ENCODE measurements around the gene CNTNAP2.

The CNTNAP2 gene

GRCh38 chr7:146116521-146117222, at the start of gene CNTNAP2:
CNTNAP2 (plus strand) TSS chr7:146116801; CDS start chr7:146116877, 76 bp downstream.
- DNase-seq (ENCODE audit: low spot score) = no peak
- H3K27ac Mint-ChIP-seq = no peak within 1 kb of the TSS

GRCh38 chr7:146067880-146068279, 48.7 kb upstream of the CNTNAP2 start:
- no peaks in the 10 kb centered on the region for H3K27me3 Mint-ChIP-seq (ENCODE audit: low read depth)
- H3K9me3 Mint-ChIP-seq = no peaks in the 10 kb centered on the region
- no peak overlapping the region for H3K4me3 Mint-ChIP-seq
- H3K36me3 Mint-ChIP-seq (ENCODE audit: low read depth) = no peaks in the 10 kb centered on the region
- no peak overlapping the region for H3K27ac Mint-ChIP-seq
- DNase-seq (ENCODE audit: low spot score) = no peak
- no peaks in the 10 kb centered on the region for H3K4me1 Mint-ChIP-seq (ENCODE audit: low read depth)

More at GRCh38 chr7:146116521-146117222, at the start of gene CNTNAP2:
- no peaks in the 10 kb centered on the region for H3K9me3 Mint-ChIP-seq
- H3K4me3 Mint-ChIP-seq = peak within 1 kb of the TSS; percentile 64
- H3K36me3 Mint-ChIP-seq (ENCODE audit: low read depth) = no peaks in the 10 kb centered on the region
- no peaks in the 10 kb centered on the region for H3K4me1 Mint-ChIP-seq (ENCODE audit: low read depth)
- peaks cover 20% of the 10 kb centered on the region for H3K27me3 Mint-ChIP-seq (ENCODE audit: low read depth)

- Mint-ChIP-seq H3K36me3 (ENCODE audit: low read depth) (no peaks in the 10 kb centered on the region), H3K27me3 (ENCODE audit: low read depth) (no peaks in the 10 kb centered on the region), H3K9me3 (no peaks in the 10 kb centered on the region), H3K27ac (no peak overlapping the region), H3K4me1 (ENCODE audit: low read depth) (no peaks in the 10 kb centered on the region), H3K4me3 (no peak overlapping the region)
- DNase-seq (ENCODE audit: low spot score) = no peak
Measured at GRCh38 chr7:146074195-146074765, 42.3 kb upstream of the CNTNAP2 start.

- Mint-ChIP-seq H3K9me3 (no peaks in the 10 kb centered on the region), H3K27me3 (ENCODE audit: low read depth) (no peaks in the 10 kb centered on the region), H3K4me3 (no peak overlapping the region), H3K4me1 (ENCODE audit: low read depth) (no peaks in the 10 kb centered on the region), H3K36me3 (ENCODE audit: low read depth) (no peaks in the 10 kb centered on the region), H3K27ac (no peak overlapping the region)
- DNase-seq (ENCODE audit: low spot score) = no peak
Measured at GRCh38 chr7:146076344-146076743, 40.3 kb upstream of the CNTNAP2 start.

- no peaks in the 10 kb centered on the region for H3K9me3 Mint-ChIP-seq
- no peaks in the 10 kb centered on the region for H3K4me1 Mint-ChIP-seq (ENCODE audit: low read depth)
- H3K36me3 Mint-ChIP-seq (ENCODE audit: low read depth) = no peaks in the 10 kb centered on the region
- no peak overlapping the region for H3K4me3 Mint-ChIP-seq
- H3K27me3 Mint-ChIP-seq (ENCODE audit: low read depth) = no peaks in the 10 kb centered on the region
- H3K27ac Mint-ChIP-seq = no peak overlapping the region
- DNase-seq (ENCODE audit: low spot score) = no peak
Measured at GRCh38 chr7:146084086-146084485, 32.5 kb upstream of the CNTNAP2 start.

- Mint-ChIP-seq H3K27me3 (ENCODE audit: low read depth) (no peaks in the 10 kb centered on the region), H3K4me1 (ENCODE audit: low read depth) (no peaks in the 10 kb centered on the region), H3K9me3 (no peaks in the 10 kb centered on the region), H3K27ac (no peak overlapping the region), H3K4me3 (no peak overlapping the region), H3K36me3 (ENCODE audit: low read depth) (no peaks in the 10 kb centered on the region)
- no peak for DNase-seq (ENCODE audit: low spot score)
Measured at GRCh38 chr7:146090023-146090645, 26.5 kb upstream of the CNTNAP2 start.

- no peaks in the 10 kb centered on the region for H3K9me3 Mint-ChIP-seq
- no peak overlapping the region for H3K27ac Mint-ChIP-seq
- H3K4me3 Mint-ChIP-seq = no peak overlapping the region
- H3K36me3 Mint-ChIP-seq (ENCODE audit: low read depth) = no peaks in the 10 kb centered on the region
- H3K4me1 Mint-ChIP-seq (ENCODE audit: low read depth) = no peaks in the 10 kb centered on the region
- no peaks in the 10 kb centered on the region for H3K27me3 Mint-ChIP-seq (ENCODE audit: low read depth)
- DNase-seq (ENCODE audit: low spot score) = no peak
Measured at GRCh38 chr7:146094356-146094755, 22.2 kb upstream of the CNTNAP2 start.

GRCh38 chr7:146096994-146097393, 19.6 kb upstream of the CNTNAP2 start:
- no peaks in the 10 kb centered on the region for H3K4me1 Mint-ChIP-seq (ENCODE audit: low read depth)
- no peaks in the 10 kb centered on the region for H3K9me3 Mint-ChIP-seq
- H3K27ac Mint-ChIP-seq = no peak overlapping the region
- H3K27me3 Mint-ChIP-seq (ENCODE audit: low read depth) = no peaks in the 10 kb centered on the region
- no peak for DNase-seq (ENCODE audit: low spot score)
- H3K4me3 Mint-ChIP-seq = no peak overlapping the region
- no peaks in the 10 kb centered on the region for H3K36me3 Mint-ChIP-seq (ENCODE audit: low read depth)

- Mint-ChIP-seq H3K27me3 (ENCODE audit: low read depth) (no peaks in the 10 kb centered on the region), H3K4me1 (ENCODE audit: low read depth) (no peaks in the 10 kb centered on the region), H3K9me3 (no peaks in the 10 kb centered on the region), H3K4me3 (no peak overlapping the region), H3K27ac (no peak overlapping the region), H3K36me3 (ENCODE audit: low read depth) (no peaks in the 10 kb centered on the region)
- no peak for DNase-seq (ENCODE audit: low spot score)
Measured at GRCh38 chr7:146106319-146106718, 10.3 kb upstream of the CNTNAP2 start.

GRCh38 chr7:146112755-146113154, 3.8 kb upstream of the CNTNAP2 start:
- DNase-seq (ENCODE audit: low spot score) = no peak
- Mint-ChIP-seq H3K36me3 (ENCODE audit: low read depth) (no peaks in the 10 kb centered on the region), H3K27me3 (ENCODE audit: low read depth) (peaks cover 20% of the 10 kb centered on the region), H3K9me3 (no peaks in the 10 kb centered on the region), H3K4me3 (no peak overlapping the region), H3K4me1 (ENCODE audit: low read depth) (no peaks in the 10 kb centered on the region), H3K27ac (no peak overlapping the region)

GRCh38 chr7:146115548-146115850, 1.1 kb upstream of the CNTNAP2 start:
- Mint-ChIP-seq H3K4me3 (peak overlapping the region; percentile 64), H3K27me3 (ENCODE audit: low read depth) (peaks cover 20% of the 10 kb centered on the region), H3K9me3 (no peaks in the 10 kb centered on the region), H3K4me1 (ENCODE audit: low read depth) (no peaks in the 10 kb centered on the region), H3K36me3 (ENCODE audit: low read depth) (no peaks in the 10 kb centered on the region), H3K27ac (no peak overlapping the region)
- no peak for DNase-seq (ENCODE audit: low spot score)

- H3K4me3 Mint-ChIP-seq = peak overlapping the region; percentile 64
- peaks cover 20% of the 10 kb centered on the region for H3K27me3 Mint-ChIP-seq (ENCODE audit: low read depth)
- H3K4me1 Mint-ChIP-seq (ENCODE audit: low read depth) = no peaks in the 10 kb centered on the region
- H3K27ac Mint-ChIP-seq = no peak overlapping the region
- no peaks in the 10 kb centered on the region for H3K36me3 Mint-ChIP-seq (ENCODE audit: low read depth)
- H3K9me3 Mint-ChIP-seq = no peaks in the 10 kb centered on the region
- peak; percentile 10 for DNase-seq (ENCODE audit: low spot score)
Measured at GRCh38 chr7:146115851-146116520, 615 bp upstream of the CNTNAP2 start.

GRCh38 chr7:146117576-146117975, 975 bp downstream of the CNTNAP2 start:
- peaks cover 1% of the 10 kb centered on the region for H3K9me3 Mint-ChIP-seq
- H3K36me3 Mint-ChIP-seq (ENCODE audit: low read depth) = no peaks in the 10 kb centered on the region
- no peak overlapping the region for H3K27ac Mint-ChIP-seq
- no peaks in the 10 kb centered on the region for H3K4me1 Mint-ChIP-seq (ENCODE audit: low read depth)
- no peak overlapping the region for H3K4me3 Mint-ChIP-seq
- no peak for DNase-seq (ENCODE audit: low spot score)
- peaks cover 20% of the 10 kb centered on the region for H3K27me3 Mint-ChIP-seq (ENCODE audit: low read depth)

GRCh38 chr7:146119002-146119401, 2.4 kb downstream of the CNTNAP2 start:
- no peaks in the 10 kb centered on the region for H3K36me3 Mint-ChIP-seq (ENCODE audit: low read depth)
- H3K27me3 Mint-ChIP-seq (ENCODE audit: low read depth) = peaks cover 20% of the 10 kb centered on the region
- H3K9me3 Mint-ChIP-seq = peaks cover 4% of the 10 kb centered on the region
- H3K4me3 Mint-ChIP-seq = no peak overlapping the region
- no peak overlapping the region for H3K27ac Mint-ChIP-seq
- H3K4me1 Mint-ChIP-seq (ENCODE audit: low read depth) = no peaks in the 10 kb centered on the region
- DNase-seq (ENCODE audit: low spot score) = no peak
